Thoracic aorta (tissue), 2 donors: ENCODE results near the gene RANBP2. TPM values are rescaled to one million over a fixed set of nuclear protein-coding genes. Genes with fewer than 3 reads are reported as not detected.
"Not testable (repeated sequence)": the region's sequence is repeated elsewhere in the genome, so short reads cannot be mapped to it uniquely, and the experiment has no call there.

Experiments used
- ATAC-seq: fragments of 150-250 bp; one replicate; pipeline ENCODE4 v1.8.0; 2017; ENCODE audit warnings: low read depth; ENCODE audit not compliant: insufficient number of reproducible peaks, low FRiP score
- DNase-seq: peaks from one replicate; pipeline ENCODE4 v3.0.0-alpha.2; 2020; ENCODE audit warnings: low spot score
- H3K27ac ChIP-seq, 2 donors: fragments of 200-600 bp; sonication (generic); 1 replicate in 1 of 2; 2 replicates in 1 of 2; pipeline ENCODE4 v1.5.1; 2016; ENCODE audit warnings: mild to moderate bottlenecking in 2 of 2, moderate library complexity in 2 of 2
- H3K27me3 ChIP-seq: fragments of 200-600 bp; sonication (generic); replicated peaks from 2 replicates; pipeline ENCODE4 v1.6.0; 2016; ENCODE audit warnings: mild to moderate bottlenecking; ENCODE audit not compliant: insufficient read depth
- H3K36me3 ChIP-seq: fragments of 200-600 bp; sonication (generic); one replicate; pipeline ENCODE4 v1.5.1; 2016
- H3K4me1 ChIP-seq, 2 donors: fragments of 200-600 bp; sonication (generic); 1 replicate in 1 of 2; 2 replicates in 1 of 2; pipeline versions ENCODE4 v1.5.1 to v1.6.0; 2016; ENCODE audit warnings: low read depth in 2 of 2, mild to moderate bottlenecking in 1 of 2; ENCODE audit not compliant: control insufficient read depth in 1 of 2
- H3K4me3 ChIP-seq: fragments of 200-600 bp; sonication (generic); 2 replicates; pipeline ENCODE4 v1.5.1; 2016; ENCODE audit warnings: mild to moderate bottlenecking
- H3K9me3 ChIP-seq: fragments of 200-600 bp; sonication (generic); 2 replicates; pipeline ENCODE4 v1.5.1; 2016
- total RNA-seq, 2 donors: library from RNA; depleted of rRNA; stranded (reverse); fragments of >200 nt; gene quantifications; one replicate each; pipeline versions ENCODE4 v1.1.0 to v1.2.3, GENCODE V29; 2016
- TF ChIP-seq, protein P1 (sequence below): fragments of 200-600 bp; sonication (generic); IDR thresholded peaks from one replicate; pipeline ENCODE4 v1.5.1; 2019; ENCODE audit warnings: antibody characterized with exemption

The RANBP2 gene
- total RNA-seq, 2 donors from 2014 or later, result 56.5 to 86.2 TPM

DNA sequence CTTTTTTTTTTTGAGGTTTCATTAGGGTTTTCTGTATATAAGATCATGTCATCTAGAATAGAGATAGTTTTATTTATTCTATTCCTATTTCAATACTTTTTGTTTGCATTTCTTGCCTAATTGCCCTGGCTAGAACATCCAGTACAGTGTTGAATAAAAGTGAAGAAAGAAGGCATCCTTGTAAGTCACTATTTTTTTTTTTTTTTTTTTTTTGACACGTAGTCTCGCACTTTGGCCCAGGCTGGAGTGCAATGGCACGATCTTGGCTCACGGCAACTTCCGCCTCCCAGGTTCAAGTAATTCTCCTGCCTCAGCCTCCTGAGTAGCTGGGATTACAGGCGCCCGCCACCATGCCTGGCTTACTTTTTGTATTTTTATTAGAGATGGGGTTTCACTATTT is 27.8 kb upstream of the RANBP2 start:
- no peaks in the 10 kb centered on the region for H3K27me3 ChIP-seq
- ATAC-seq (no peak), DNase-seq (no peak)
- TF ChIP-seq, protein P1, sequence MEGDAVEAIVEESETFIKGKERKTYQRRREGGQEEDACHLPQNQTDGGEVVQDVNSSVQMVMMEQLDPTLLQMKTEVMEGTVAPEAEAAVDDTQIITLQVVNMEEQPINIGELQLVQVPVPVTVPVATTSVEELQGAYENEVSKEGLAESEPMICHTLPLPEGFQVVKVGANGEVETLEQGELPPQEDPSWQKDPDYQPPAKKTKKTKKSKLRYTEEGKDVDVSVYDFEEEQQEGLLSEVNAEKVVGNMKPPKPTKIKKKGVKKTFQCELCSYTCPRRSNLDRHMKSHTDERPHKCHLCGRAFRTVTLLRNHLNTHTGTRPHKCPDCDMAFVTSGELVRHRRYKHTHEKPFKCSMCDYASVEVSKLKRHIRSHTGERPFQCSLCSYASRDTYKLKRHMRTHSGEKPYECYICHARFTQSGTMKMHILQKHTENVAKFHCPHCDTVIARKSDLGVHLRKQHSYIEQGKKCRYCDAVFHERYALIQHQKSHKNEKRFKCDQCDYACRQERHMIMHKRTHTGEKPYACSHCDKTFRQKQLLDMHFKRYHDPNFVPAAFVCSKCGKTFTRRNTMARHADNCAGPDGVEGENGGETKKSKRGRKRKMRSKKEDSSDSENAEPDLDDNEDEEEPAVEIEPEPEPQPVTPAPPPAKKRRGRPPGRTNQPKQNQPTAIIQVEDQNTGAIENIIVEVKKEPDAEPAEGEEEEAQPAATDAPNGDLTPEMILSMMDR, result no peak
- H3K9me3 ChIP-seq, result no peaks in the 10 kb centered on the region
- H3K27ac ChIP-seq, result no peak overlapping the region
- H3K4me1 ChIP-seq, result peaks cover 0 to 4% of the 10 kb centered on the region in 2 donors
- H3K36me3 ChIP-seq, result no peaks in the 10 kb centered on the region
- H3K4me3 ChIP-seq, result no peak overlapping the region

DNA sequence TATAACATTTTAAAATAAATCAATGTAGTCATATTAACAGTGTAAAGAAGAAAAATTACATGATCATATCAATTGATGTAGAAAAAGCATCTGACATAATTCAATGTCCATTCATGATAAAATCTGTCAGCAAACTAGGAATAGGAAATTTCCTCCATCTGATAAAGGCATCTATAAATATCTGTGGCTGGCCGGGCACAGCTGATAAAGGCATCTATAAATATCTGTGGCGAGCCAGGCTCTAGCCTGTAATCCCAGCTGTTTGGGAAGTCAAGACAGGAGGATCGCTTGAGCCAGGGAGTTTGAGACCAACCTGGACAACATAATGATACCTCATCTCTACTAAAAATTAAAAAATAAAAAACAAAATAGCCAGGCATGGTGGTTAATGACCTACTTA is 18.1 kb upstream of the RANBP2 start:
- DNase-seq, result no peak
- Histone ChIP-seq H3K36me3 (no peaks in the 10 kb centered on the region), H3K27me3 (no peaks in the 10 kb centered on the region), H3K4me3 (no peak overlapping the region), H3K9me3 (no peaks in the 10 kb centered on the region), H3K27ac (no peak overlapping the region), H3K4me1 (peaks cover 5 to 9% of the 10 kb centered on the region in 2 donors)
- TF ChIP-seq, protein P1, result no peak
- no peak for ATAC-seq

DNA sequence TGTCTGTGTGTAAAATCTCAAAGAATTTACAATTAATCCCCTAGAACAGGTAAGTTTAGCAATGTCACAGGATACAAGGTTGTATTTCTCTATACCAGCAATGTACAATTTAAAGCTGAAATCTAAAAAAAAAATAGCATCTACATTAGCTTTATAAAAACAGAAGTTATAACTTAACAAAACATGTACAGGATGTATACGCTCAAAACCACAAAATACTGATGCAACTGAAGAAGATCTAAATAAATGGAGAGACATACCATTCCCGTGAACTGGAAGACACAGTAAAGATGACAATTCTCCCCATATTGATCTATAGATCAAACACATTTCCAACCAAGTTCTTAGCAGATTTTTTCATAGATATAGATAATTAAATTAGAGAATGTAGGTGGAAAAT is 17.5 kb upstream of the RANBP2 start:
- ATAC-seq (no peak), DNase-seq (no peak)
- H3K9me3 ChIP-seq, result no peaks in the 10 kb centered on the region
- H3K4me3 ChIP-seq, result no peak overlapping the region
- H3K36me3 ChIP-seq, result no peaks in the 10 kb centered on the region
- H3K27me3 ChIP-seq, result no peaks in the 10 kb centered on the region
- H3K4me1 ChIP-seq, result peaks cover 5 to 9% of the 10 kb centered on the region in 2 donors
- TF ChIP-seq, protein P1, result no peak
- H3K27ac ChIP-seq, result no peak overlapping the region

DNA sequence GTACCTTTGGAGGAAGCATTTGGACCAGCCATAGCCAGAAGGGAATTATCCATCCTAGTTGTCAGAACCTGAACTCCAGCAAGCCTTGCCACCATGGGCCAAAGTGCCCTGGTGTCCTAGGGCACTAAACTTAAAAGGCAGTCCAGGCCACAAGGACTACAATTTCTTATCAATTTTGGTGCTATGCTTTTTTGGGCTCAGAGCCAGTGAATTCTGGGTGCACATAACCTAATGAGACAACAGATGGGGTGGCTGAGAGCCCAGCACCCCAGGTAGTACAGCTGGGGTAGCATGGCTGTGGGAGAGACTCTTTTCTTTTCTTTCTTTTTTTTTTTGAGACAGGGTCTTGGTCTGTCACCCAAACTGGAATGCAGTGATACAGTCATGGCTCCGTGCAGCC is 14.4 kb upstream of the RANBP2 start:
- no peaks in the 10 kb centered on the region for H3K9me3 ChIP-seq
- H3K27ac ChIP-seq, result no peak overlapping the region
- ATAC-seq (no peak), DNase-seq (no peak)
- TF ChIP-seq, protein P1, result no peak
- no peaks in the 10 kb centered on the region for H3K36me3 ChIP-seq
- H3K27me3 ChIP-seq, result no peaks in the 10 kb centered on the region
- H3K4me1 ChIP-seq, result peaks cover 5 to 9% of the 10 kb centered on the region in 2 donors
- H3K4me3 ChIP-seq, result no peak overlapping the region

DNA sequence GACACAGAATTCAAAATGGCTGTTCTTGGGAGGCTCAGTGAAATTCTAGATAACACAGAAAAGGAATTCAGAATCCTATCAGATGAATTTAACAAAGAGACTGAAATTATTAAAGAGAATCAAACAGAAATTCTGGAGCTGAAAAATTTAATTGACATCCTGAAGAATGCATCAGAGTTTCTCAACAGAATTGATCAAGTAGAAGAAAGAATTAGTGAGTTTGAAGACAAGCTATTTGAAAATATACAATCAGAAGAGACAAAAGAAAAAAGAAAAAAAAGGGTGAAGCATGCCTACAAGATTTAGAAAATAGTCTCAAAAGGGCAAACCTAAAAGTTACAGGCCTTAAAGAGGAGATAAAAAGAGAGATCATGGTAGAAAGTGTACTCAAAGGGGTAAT is 12.0 kb upstream of the RANBP2 start:
- DNase-seq (no peak), ATAC-seq (no peak)
- TF ChIP-seq, protein P1, result no peak
- Histone ChIP-seq H3K27ac (no peak overlapping the region), H3K9me3 (no peaks in the 10 kb centered on the region), H3K4me3 (no peak overlapping the region), H3K36me3 (no peaks in the 10 kb centered on the region), H3K4me1 (no peaks in the 10 kb centered on the region), H3K27me3 (no peaks in the 10 kb centered on the region)

DNA sequence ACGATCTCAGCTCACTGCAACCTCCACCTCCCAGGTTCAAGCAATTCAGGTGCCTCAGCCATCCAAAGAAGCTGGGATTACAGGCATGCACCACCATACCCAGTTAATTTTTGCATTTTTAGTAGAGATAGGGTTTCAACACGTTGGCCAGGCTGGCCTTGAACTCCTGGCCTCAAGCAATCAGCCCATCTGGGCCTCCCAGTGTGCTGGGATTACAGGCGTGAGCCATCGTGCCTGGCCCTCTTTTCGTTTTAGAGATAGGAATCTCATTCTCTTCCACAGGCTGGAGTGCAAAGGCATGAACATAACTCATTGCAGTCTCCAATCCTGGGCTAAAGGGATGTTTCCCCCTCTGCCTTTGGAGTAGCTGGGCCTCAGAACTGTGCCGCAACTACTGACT is 2.3 kb upstream of the RANBP2 start:
- H3K4me3 ChIP-seq, ATAC-seq, H3K27ac ChIP-seq, H3K36me3 ChIP-seq, H3K27me3 ChIP-seq, H3K9me3 ChIP-seq, DNase-seq: not testable (repeated sequence)
- H3K4me1 ChIP-seq, result peaks cover 4 to 16% of the 10 kb centered on the region in 2 donors

DNA sequence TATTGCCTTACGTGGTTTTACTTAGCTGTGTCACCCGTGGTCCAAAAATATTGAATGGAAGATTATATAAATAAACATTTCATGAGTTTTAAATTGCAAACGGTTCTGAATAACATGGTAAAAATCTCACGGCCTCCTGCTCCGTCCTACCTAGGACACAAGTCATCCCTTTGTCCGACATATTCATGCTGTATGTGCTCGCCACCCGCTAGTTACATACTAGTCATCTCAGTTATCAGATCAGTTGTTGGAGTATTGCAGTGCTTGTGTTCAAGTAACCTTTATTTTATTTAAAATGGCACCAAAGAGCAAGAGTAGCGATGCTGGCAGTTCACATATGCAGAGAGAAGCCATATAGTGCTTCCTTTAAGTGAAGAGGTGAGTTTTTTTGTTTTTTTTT is 6.8 kb downstream of the RANBP2 start:
- H3K4me3 ChIP-seq, ATAC-seq, H3K27ac ChIP-seq, H3K27me3 ChIP-seq, H3K36me3 ChIP-seq, DNase-seq, H3K9me3 ChIP-seq: not testable (repeated sequence)
- H3K4me1 ChIP-seq, result peaks cover 5 to 32% of the 10 kb centered on the region in 2 donors

DNA sequence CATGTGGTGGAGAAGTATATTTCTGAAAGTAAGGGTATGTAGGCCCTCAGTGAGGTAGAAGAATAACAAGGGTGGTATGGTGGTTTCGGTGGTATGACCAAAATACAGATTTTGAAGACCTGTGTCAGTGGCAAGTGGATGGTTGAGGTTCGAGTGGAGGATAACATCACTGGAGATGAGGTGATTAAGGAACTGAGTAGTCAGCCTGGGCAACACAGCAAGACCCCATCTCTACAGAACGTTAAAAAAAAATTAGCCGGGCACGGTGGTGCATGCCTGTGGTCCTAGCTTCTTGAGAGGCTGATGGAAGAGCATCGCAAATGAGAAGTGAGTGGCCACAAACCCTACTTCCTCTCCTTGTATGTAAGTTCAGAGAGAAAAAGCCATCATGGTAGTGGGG is 15.4 kb downstream of the RANBP2 start:
- not testable (repeated sequence) for H3K4me1 ChIP-seq, DNase-seq, H3K9me3 ChIP-seq, H3K27me3 ChIP-seq, H3K4me3 ChIP-seq, ATAC-seq, H3K27ac ChIP-seq
- H3K36me3 ChIP-seq, result peaks cover 13% of the 10 kb centered on the region

DNA sequence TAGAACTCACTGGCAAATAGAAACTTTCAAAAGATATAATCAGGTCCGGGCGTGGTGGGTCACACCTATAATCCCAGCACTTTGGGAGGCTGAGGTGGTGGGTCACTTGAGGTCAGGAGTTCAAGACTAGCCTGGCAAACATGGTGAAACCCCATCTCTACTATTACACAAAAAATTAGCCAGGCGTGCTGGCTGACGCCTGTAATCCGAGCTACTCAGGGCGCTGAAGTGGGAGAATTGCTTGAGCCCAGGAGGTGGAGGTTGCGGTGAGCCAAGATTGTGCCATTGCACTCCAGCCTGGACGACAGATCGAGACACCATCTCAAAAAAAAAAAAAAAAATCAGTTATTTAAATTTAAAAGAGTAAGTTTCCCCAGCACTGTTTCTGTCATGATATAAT is 38.7 kb downstream of the RANBP2 start:
- not testable (repeated sequence) for H3K4me3 ChIP-seq, DNase-seq, ATAC-seq, H3K27me3 ChIP-seq, H3K9me3 ChIP-seq, H3K27ac ChIP-seq, H3K4me1 ChIP-seq
- peaks cover 14% of the 10 kb centered on the region for H3K36me3 ChIP-seq
